Liver (tissue), 9 donors: ENCODE results near the gene ZNF175. TPM values are rescaled to one million over a fixed set of nuclear protein-coding genes. Genes with fewer than 3 reads are reported as not detected.

ENCODE experiments used
- DNase-seq: peaks from one replicate; pipeline ENCODE4 v3.0.0-alpha.2; 2017; ENCODE audit warnings: low spot score
- H3K27ac ChIP-seq, 2 donors: one replicate each; pipeline ENCODE4 v1.7.0; 2013; ENCODE audit warnings: inconsistent platforms in 2 of 2, low read length in 2 of 2, control low read depth in 1 of 2, low read depth in 1 of 2, mild to moderate bottlenecking in 1 of 2
- H3K27me3 ChIP-seq, 4 donors: one replicate each; pipeline versions ENCODE4 v1.6.1 to v1.7.0; 2013; ENCODE audit warnings: low read length in 3 of 4, inconsistent platforms in 1 of 4, mild to moderate bottlenecking in 1 of 4, moderate library complexity in 1 of 4; ENCODE audit not compliant: control insufficient read depth in 4 of 4, insufficient read depth in 4 of 4
- H3K36me3 ChIP-seq, 4 donors: one replicate each; pipeline versions ENCODE4 v1.6.1 to v1.7.0; 2013; ENCODE audit warnings: low read length in 3 of 4, mild to moderate bottlenecking in 3 of 4, low read depth in 1 of 4, moderate library complexity in 1 of 4; ENCODE audit not compliant: control insufficient read depth in 4 of 4, insufficient read depth in 3 of 4
- H3K4me1 ChIP-seq, 4 donors: one replicate each; pipeline versions ENCODE4 v1.6.1 to v1.7.0; 2013; ENCODE audit warnings: low read length in 3 of 4, mild to moderate bottlenecking in 3 of 4, moderate library complexity in 1 of 4; ENCODE audit not compliant: control insufficient read depth in 4 of 4, insufficient read depth in 4 of 4
- H3K4me3 ChIP-seq, 3 donors: one replicate each; pipeline versions ENCODE4 v1.6.1 to v1.7.0; 2013; ENCODE audit warnings: low read length in 3 of 3, control low read depth in 1 of 3, low read depth in 1 of 3, mild to moderate bottlenecking in 1 of 3
- H3K9ac ChIP-seq, 2 donors: one replicate each; pipeline ENCODE4 v1.7.0; 2013; ENCODE audit warnings: low read length in 2 of 2, mild to moderate bottlenecking in 2 of 2, moderate library complexity in 2 of 2, control low read depth in 1 of 2, low read depth in 1 of 2
- H3K9me3 ChIP-seq, 4 donors: one replicate each; pipeline versions ENCODE4 v1.6.1 to v1.7.0; 2013; ENCODE audit warnings: low read length in 3 of 4; ENCODE audit not compliant: control insufficient read depth in 4 of 4
- EGR1 ChIP-seq, 2 donors: IDR thresholded peaks; 2 replicates each; pipeline ENCODE4 v1.6.1; 2016 to 2018; ENCODE audit warnings: antibody characterized with exemption in 2 of 2, low read depth in 2 of 2
- FOXA1 ChIP-seq: IDR thresholded peaks from 2 replicates; pipeline ENCODE4 v1.6.1; 2016; ENCODE audit warnings: antibody characterized with exemption
- FOXA2 ChIP-seq: IDR thresholded peaks from 2 replicates; pipeline ENCODE4 v1.6.1; 2016; ENCODE audit warnings: antibody characterized with exemption
- GABPA ChIP-seq, 2 donors: IDR thresholded peaks in 1 of 2; conservative IDR thresholded peaks in 1 of 2; 2 replicates each; pipeline ENCODE4 v1.6.1; 2016; ENCODE audit warnings: antibody characterized with exemption in 2 of 2, mild to moderate bottlenecking in 1 of 2, moderate library complexity in 1 of 2
- HNF4A ChIP-seq, 2 donors: conservative IDR thresholded peaks; 2 replicates each; pipeline ENCODE4 v1.6.1; 2016; ENCODE audit warnings: antibody characterized with exemption in 2 of 2, mild to moderate bottlenecking in 2 of 2
- JUND ChIP-seq, 2 donors: IDR thresholded peaks; 2 replicates each; pipeline ENCODE4 v1.6.1; 2016; ENCODE audit warnings: antibody characterized with exemption in 2 of 2
- NR2F2 ChIP-seq: IDR thresholded peaks from 2 replicates; pipeline ENCODE4 v1.6.1; 2016; ENCODE audit warnings: antibody characterized with exemption
- RAD21 ChIP-seq, 2 donors: IDR thresholded peaks; 2 replicates each; pipeline ENCODE4 v1.6.1; 2016; ENCODE audit warnings: antibody characterized with exemption in 2 of 2, mild to moderate bottlenecking in 2 of 2
- RXRA ChIP-seq, 2 donors: IDR thresholded peaks; 2 replicates each; pipeline ENCODE4 v1.6.1; 2017 to 2018; ENCODE audit warnings: antibody characterized with exemption in 2 of 2, mild to moderate bottlenecking in 1 of 2
- SP1 ChIP-seq: IDR thresholded peaks from 2 replicates; pipeline ENCODE4 v1.6.1; 2018; ENCODE audit warnings: antibody characterized with exemption, mild to moderate bottlenecking
- TAF1 ChIP-seq: conservative IDR thresholded peaks from 2 replicates; pipeline ENCODE4 v1.6.1; 2016; ENCODE audit warnings: antibody characterized with exemption, mild to moderate bottlenecking
- WGBS: extraction: QIAGEN DNeasy Blood & Tissue Kit; methylation state at CpG from one replicate; pipeline ENCODE4 v1.1.7; 2013; 5-methylcytosine and 5-hydroxymethylcytosine counted together
- polyA plus RNA-seq, 2 donors: library from polyadenylated mRNA; stranded (reverse) in 1 of 2; unstranded in 1 of 2; fragments of 200-250 nt in 1 of 2; fragments of >200 nt in 1 of 2; fragmentation: Nextera tagmentation in 1 of 2; extraction: Ambion mirVana in 1 of 2; gene quantifications; one replicate each; pipeline versions ENCODE4 v1.2.1 to v1.2.3, GENCODE V29; 2013 to 2015
- total RNA-seq, 2 donors: library from RNA; depleted of rRNA; stranded (reverse); fragments of >200 nt; gene quantifications; one replicate each; pipeline ENCODE4 v1.2.3, GENCODE V29; 2014
- TF ChIP-seq, protein P1 (sequence below): fragments of 150-350 bp; IDR thresholded peaks from 2 replicates; pipeline ENCODE4 v1.5.1; 2017; ENCODE audit warnings: improper control_type of control experiment, low read depth, low read length; ENCODE audit not compliant: missing input control
- TF ChIP-seq, protein P2 (sequence below): IDR thresholded peaks from 2 replicates; pipeline ENCODE4 v1.6.1; 2016; ENCODE audit warnings: antibody characterized with exemption
- TF ChIP-seq, protein P3 (sequence below): IDR thresholded peaks from 2 replicates; pipeline ENCODE4 v1.6.1; 2016; ENCODE audit warnings: antibody characterized with exemption
- TF ChIP-seq, protein P4 (sequence below): IDR thresholded peaks from 2 replicates; pipeline ENCODE4 v1.6.1; 2016; ENCODE audit warnings: antibody characterized with exemption, mild to moderate bottlenecking
- donor health status: healthy.
- donor health status: healthy.
- donor health status: healthy.
- donor health status: healthy.
- donor health status: healthy.

ZNF175 gene
- total and polyA plus RNA-seq, 4 donors: 0.60 to 5.3 (median 2.5) TPM

DNA sequence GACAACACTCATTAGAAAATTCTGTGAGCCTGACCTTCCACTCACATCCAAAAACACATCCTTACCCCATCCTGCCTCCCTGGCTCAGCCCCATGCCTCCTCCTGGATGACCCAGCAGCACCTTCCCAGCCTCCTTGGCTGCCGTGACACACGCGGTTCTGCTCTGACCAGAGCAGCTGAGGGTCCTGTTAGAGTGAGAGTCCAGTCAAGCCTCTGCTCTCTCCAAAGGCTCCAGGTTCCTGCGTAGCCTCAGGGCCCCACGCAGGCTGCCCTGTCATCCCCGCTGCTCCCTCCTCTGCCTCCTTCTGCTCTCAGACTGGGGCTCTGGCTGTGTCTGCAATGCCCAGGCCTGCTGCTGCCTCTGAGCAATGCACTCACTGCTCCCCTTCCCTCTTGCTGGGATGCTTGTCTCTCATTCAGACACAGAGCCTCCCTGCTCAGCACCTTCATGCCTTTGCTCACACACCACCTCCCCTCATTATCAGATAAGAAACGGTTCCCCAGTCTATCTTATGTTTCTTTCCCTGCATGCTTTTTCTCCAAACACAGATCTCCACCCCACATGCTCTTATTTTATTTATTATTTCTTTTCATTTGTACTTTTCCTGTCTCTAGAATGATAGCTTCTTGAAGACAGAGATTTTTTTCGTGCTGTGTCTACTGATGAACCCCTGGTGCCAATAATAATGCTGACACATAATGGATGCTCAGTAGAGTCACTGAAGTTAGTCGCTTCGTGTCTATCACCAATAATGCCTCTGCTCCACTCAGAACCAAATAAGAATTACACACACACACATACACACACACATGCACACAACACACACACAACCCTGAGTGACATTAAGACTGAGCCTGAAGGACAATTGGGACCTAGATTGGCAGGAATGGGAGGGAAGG, 29.4 kb upstream of the ZNF175 start:
- Histone ChIP-seq H3K27me3 (peaks cover 0 to 3% (median 2%) of the 10 kb centered on the region in 4 donors), H3K4me3 (no peak overlapping the region), H3K4me1 (no peaks in the 10 kb centered on the region), H3K27ac (no peak overlapping the region), H3K36me3 (no peaks in the 10 kb centered on the region), H3K9ac (no peak overlapping the region), H3K9me3 (no peaks in the 10 kb centered on the region)
- peak; percentile 33 for DNase-seq
- WGBS: 58% methylated on average over 10 of the region's 10 CpGs
- TF ChIP-seq EGR1 (IDR thresholded peaks at IDR 0.05; ENCODE audit: low read depth in 2 of 2) (no peak), NR2F2 (no peak), FOXA2 (no peak), HNF4A (conservative IDR thresholded peaks at IDR 0.05) (no peak), SP1 (no peak), GABPA (IDR thresholded peaks at IDR 0.05 in 1 of 2, conservative IDR thresholded peaks at IDR 0.05 in 1 of 2) (no peak), RAD21 (IDR thresholded peaks at IDR 0.05) (no peak)
- TF ChIP-seq, protein P1, sequence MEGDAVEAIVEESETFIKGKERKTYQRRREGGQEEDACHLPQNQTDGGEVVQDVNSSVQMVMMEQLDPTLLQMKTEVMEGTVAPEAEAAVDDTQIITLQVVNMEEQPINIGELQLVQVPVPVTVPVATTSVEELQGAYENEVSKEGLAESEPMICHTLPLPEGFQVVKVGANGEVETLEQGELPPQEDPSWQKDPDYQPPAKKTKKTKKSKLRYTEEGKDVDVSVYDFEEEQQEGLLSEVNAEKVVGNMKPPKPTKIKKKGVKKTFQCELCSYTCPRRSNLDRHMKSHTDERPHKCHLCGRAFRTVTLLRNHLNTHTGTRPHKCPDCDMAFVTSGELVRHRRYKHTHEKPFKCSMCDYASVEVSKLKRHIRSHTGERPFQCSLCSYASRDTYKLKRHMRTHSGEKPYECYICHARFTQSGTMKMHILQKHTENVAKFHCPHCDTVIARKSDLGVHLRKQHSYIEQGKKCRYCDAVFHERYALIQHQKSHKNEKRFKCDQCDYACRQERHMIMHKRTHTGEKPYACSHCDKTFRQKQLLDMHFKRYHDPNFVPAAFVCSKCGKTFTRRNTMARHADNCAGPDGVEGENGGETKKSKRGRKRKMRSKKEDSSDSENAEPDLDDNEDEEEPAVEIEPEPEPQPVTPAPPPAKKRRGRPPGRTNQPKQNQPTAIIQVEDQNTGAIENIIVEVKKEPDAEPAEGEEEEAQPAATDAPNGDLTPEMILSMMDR: no peak
- TF ChIP-seq, protein P2, sequence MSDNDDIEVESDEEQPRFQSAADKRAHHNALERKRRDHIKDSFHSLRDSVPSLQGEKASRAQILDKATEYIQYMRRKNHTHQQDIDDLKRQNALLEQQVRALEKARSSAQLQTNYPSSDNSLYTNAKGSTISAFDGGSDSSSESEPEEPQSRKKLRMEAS: no peak
- TF ChIP-seq, protein P3, sequence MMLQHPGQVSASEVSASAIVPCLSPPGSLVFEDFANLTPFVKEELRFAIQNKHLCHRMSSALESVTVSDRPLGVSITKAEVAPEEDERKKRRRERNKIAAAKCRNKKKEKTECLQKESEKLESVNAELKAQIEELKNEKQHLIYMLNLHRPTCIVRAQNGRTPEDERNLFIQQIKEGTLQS: no peak
- TF ChIP-seq, protein P4, sequence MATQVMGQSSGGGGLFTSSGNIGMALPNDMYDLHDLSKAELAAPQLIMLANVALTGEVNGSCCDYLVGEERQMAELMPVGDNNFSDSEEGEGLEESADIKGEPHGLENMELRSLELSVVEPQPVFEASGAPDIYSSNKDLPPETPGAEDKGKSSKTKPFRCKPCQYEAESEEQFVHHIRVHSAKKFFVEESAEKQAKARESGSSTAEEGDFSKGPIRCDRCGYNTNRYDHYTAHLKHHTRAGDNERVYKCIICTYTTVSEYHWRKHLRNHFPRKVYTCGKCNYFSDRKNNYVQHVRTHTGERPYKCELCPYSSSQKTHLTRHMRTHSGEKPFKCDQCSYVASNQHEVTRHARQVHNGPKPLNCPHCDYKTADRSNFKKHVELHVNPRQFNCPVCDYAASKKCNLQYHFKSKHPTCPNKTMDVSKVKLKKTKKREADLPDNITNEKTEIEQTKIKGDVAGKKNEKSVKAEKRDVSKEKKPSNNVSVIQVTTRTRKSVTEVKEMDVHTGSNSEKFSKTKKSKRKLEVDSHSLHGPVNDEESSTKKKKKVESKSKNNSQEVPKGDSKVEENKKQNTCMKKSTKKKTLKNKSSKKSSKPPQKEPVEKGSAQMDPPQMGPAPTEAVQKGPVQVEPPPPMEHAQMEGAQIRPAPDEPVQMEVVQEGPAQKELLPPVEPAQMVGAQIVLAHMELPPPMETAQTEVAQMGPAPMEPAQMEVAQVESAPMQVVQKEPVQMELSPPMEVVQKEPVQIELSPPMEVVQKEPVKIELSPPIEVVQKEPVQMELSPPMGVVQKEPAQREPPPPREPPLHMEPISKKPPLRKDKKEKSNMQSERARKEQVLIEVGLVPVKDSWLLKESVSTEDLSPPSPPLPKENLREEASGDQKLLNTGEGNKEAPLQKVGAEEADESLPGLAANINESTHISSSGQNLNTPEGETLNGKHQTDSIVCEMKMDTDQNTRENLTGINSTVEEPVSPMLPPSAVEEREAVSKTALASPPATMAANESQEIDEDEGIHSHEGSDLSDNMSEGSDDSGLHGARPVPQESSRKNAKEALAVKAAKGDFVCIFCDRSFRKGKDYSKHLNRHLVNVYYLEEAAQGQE: no peak

DNA sequence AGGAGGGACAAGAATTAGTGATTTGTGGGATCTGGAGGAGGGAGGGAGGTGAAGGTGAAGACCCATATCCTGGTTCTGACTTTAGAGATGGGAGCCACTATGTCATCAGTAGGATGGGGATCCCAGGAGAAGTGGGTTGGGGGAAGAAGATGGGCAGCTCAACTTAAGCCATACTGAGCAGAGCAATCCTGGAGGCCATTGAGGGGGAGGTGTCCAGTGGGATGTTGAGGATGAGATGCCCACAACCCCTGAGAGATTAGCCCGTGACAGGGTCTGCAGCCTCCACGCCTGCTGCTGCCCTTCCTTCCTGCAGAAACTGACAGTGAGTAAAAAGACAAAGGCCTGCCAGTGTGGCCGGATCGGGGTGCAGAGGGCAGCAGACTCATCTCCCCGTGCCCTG, 28.4 kb upstream of the ZNF175 start:
- Histone ChIP-seq H3K27me3 (peaks cover 0 to 3% (median 2%) of the 10 kb centered on the region in 4 donors), H3K27ac (no peak overlapping the region), H3K36me3 (no peaks in the 10 kb centered on the region), H3K9me3 (no peaks in the 10 kb centered on the region), H3K4me3 (no peak overlapping the region), H3K4me1 (no peaks in the 10 kb centered on the region), H3K9ac (no peak overlapping the region)
- 65% methylated on average over 5 of the region's 5 CpGs for WGBS
- no peak for TF ChIP-seq EGR1 (IDR thresholded peaks at IDR 0.05; ENCODE audit: low read depth in 2 of 2)
- TF ChIP-seq, protein P2: no peak
- no peak for TF ChIP-seq RXRA (IDR thresholded peaks at IDR 0.05)
- no peak for TF ChIP-seq TAF1
- TF ChIP-seq HNF4A (conservative IDR thresholded peaks at IDR 0.05): no peak
- no peak for TF ChIP-seq FOXA1
- no peak for TF ChIP-seq GABPA (IDR thresholded peaks at IDR 0.05 in 1 of 2, conservative IDR thresholded peaks at IDR 0.05 in 1 of 2)
- TF ChIP-seq SP1: no peak
- TF ChIP-seq, protein P1: no peak
- no peak for TF ChIP-seq JUND (IDR thresholded peaks at IDR 0.05)
- no peak for TF ChIP-seq NR2F2
- TF ChIP-seq, protein P3: no peak
- TF ChIP-seq, protein P4: no peak
- TF ChIP-seq RAD21 (IDR thresholded peaks at IDR 0.05): no peak
- TF ChIP-seq FOXA2: no peak
- no peak for DNase-seq
